HEK293T (cell line): ENCODE data around the gene PXDN.

Experiments used
- CTCF ChIA-PET: fragments of 350-600 bp; formaldehyde crosslinking; extraction: SDS; loops from one replicate; lab custom pipeline; 2021; ENCODE audit warnings: antibody characterized with exemption, inconsistent platforms; lab: Yijun Ruan, JAX
- POLR2A ChIA-PET: fragments of 350-600 bp; formaldehyde crosslinking; extraction: SDS; loops from one replicate; lab custom pipeline; 2020; ENCODE audit warnings: antibody characterized with exemption, inconsistent platforms; lab: Yijun Ruan, JAX
- DNase-seq: peaks from one replicate; pipeline ENCODE4 v3.0.0; 2012; ENCODE audit warnings: mixed read lengths; ENCODE audit errors: extremely low spot score
- ARNT ChIP-seq: fragments of 450-650 bp; IDR thresholded peaks from 2 replicates; pipeline ENCODE4 v1.6.1; 2017; ENCODE audit warnings: mild to moderate bottlenecking
- BHLHE40 ChIP-seq: fragments of 450-650 bp; IDR thresholded peaks from 2 replicates; pipeline ENCODE4 v1.6.1; 2016; ENCODE audit warnings: mild to moderate bottlenecking, moderate library complexity, borderline replicate concordance
- CTBP1 ChIP-seq: fragments of 450-650 bp; IDR thresholded peaks from 2 replicates; pipeline ENCODE4 v1.6.1; 2016; ENCODE audit warnings: borderline replicate concordance
- ELF4 ChIP-seq: fragments of 450-650 bp; IDR thresholded peaks from 2 replicates; pipeline ENCODE4 v1.6.1; 2017; ENCODE audit warnings: antibody characterized with exemption
- FOXA1 ChIP-seq: fragments of 450-650 bp; IDR thresholded peaks from 2 replicates; pipeline ENCODE4 v1.6.1; 2016; ENCODE audit warnings: mild to moderate bottlenecking
- FOXK2 ChIP-seq: fragments of 450-650 bp; IDR thresholded peaks from 2 replicates; pipeline ENCODE4 v1.6.1; 2016; ENCODE audit warnings: mild to moderate bottlenecking
- FOXM1 ChIP-seq: fragments of 450-650 bp; IDR thresholded peaks from 2 replicates; pipeline ENCODE4 v1.6.1; 2017; ENCODE audit warnings: mild to moderate bottlenecking, borderline replicate concordance
- HDGF ChIP-seq: fragments of 450-650 bp; IDR thresholded peaks from 2 replicates; pipeline ENCODE4 v1.6.1; 2017; ENCODE audit warnings: antibody characterized with exemption, borderline replicate concordance
- L3MBTL2 ChIP-seq: fragments of 450-650 bp; conservative IDR thresholded peaks from 2 replicates; pipeline ENCODE4 v1.6.1; 2016; ENCODE audit warnings: mild to moderate bottlenecking
- LEF1 ChIP-seq: fragments of 450-650 bp; IDR thresholded peaks from 2 replicates; pipeline ENCODE4 v1.6.1; 2017; ENCODE audit warnings: mild to moderate bottlenecking, borderline replicate concordance
- NFRKB ChIP-seq: fragments of 450-650 bp; IDR thresholded peaks from 2 replicates; pipeline ENCODE4 v1.6.1; 2016; ENCODE audit warnings: mild to moderate bottlenecking, moderate library complexity
- PKNOX1 ChIP-seq: fragments of 450-650 bp; IDR thresholded peaks from 2 replicates; pipeline ENCODE4 v1.6.1; 2016
- SP1 ChIP-seq: fragments of 450-650 bp; IDR thresholded peaks from 2 replicates; pipeline ENCODE4 v1.6.1; 2017
- SUZ12 ChIP-seq: fragments of 450-650 bp; IDR thresholded peaks from 2 replicates; pipeline ENCODE4 v1.6.1; 2016; ENCODE audit warnings: mild to moderate bottlenecking
- TARDBP ChIP-seq: fragments of 450-650 bp; IDR thresholded peaks from 2 replicates; pipeline ENCODE4 v1.6.1; 2016
- ZNF384 ChIP-seq: fragments of 450-650 bp; IDR thresholded peaks from 2 replicates; pipeline ENCODE4 v1.6.1; 2016

The PXDN gene

GRCh38 chr2:1648241-1649102 is 95.8 kb downstream of the PXDN start:
- ChIA-PET POLR2A (no interaction called here), CTCF (no interaction called here)
- DNase-seq: no peak
- TF ChIP-seq PKNOX1 (no peak), ELF4 (no peak), SUZ12 (no peak), FOXK2 (no peak), L3MBTL2 (no peak), LEF1 (no peak), TARDBP (no peak), FOXA1 (no peak), NFRKB (no peak), ARNT (no peak), FOXM1 (no peak), BHLHE40 (no peak)

- ChIA-PET CTCF (no interaction called here), POLR2A (no interaction called here)
- DNase-seq: no peak
- no peak for TF ChIP-seq TARDBP
- TF ChIP-seq PKNOX1: no peak
- no peak for TF ChIP-seq BHLHE40
- no peak for TF ChIP-seq NFRKB
- TF ChIP-seq LEF1: no peak
- no peak for TF ChIP-seq FOXK2
- TF ChIP-seq HDGF: no peak
- no peak for TF ChIP-seq ELF4
- no peak for TF ChIP-seq L3MBTL2
- no peak for TF ChIP-seq SUZ12
- no peak for TF ChIP-seq CTBP1
- no peak for TF ChIP-seq ZNF384
Measured at GRCh38 chr2:1647417-1648240, 96.7 kb downstream of the PXDN start.

- no peak for DNase-seq
- TF ChIP-seq ARNT (no peak), ELF4 (no peak), FOXK2 (no peak), NFRKB (no peak), FOXM1 (no peak), FOXA1 (no peak), L3MBTL2 (no peak), PKNOX1 (no peak), TARDBP (no peak), CTBP1 (no peak), SP1 (no peak), HDGF (no peak), ZNF384 (no peak), BHLHE40 (no peak), SUZ12 (no peak), LEF1 (no peak)
- POLR2A ChIA-PET: no interaction called here
- CTCF ChIA-PET: interaction anchor here (0.8 kb wide), 1 partner anchor 1485 kb away, joined by 3 read pairs; no protein-coding TSS in a partner anchor
Measured at GRCh38 chr2:1645761-1646476, 98.4 kb downstream of the PXDN start.

GRCh38 chr2:1644427-1644826 is 99.9 kb downstream of the PXDN start:
- TF ChIP-seq NFRKB (no peak), FOXK2 (no peak)
- no peak for DNase-seq
- CTCF ChIA-PET: no interaction called here
- POLR2A ChIA-PET: no interaction called here

GRCh38 chr2:1642993-1643619 is 101.2 kb downstream of the PXDN start:
- POLR2A ChIA-PET: no interaction called here
- no peak for TF ChIP-seq LEF1
- no peak for TF ChIP-seq ARNT
- no peak for TF ChIP-seq FOXA1
- no peak for TF ChIP-seq PKNOX1
- CTCF ChIA-PET: interaction anchor here (0.6 kb wide), 1 partner anchor 998 kb away, joined by 3 read pairs; no protein-coding TSS in a partner anchor
- no peak for DNase-seq
